ENCODE measurements around the gene LDB2. TPM values are rescaled to one million over a fixed set of nuclear protein-coding genes. Genes with fewer than 3 reads are reported as not detected.

The LDB2 gene
- total RNA-seq, 1 donor from 2014 or later: 360 TPM

DNA sequence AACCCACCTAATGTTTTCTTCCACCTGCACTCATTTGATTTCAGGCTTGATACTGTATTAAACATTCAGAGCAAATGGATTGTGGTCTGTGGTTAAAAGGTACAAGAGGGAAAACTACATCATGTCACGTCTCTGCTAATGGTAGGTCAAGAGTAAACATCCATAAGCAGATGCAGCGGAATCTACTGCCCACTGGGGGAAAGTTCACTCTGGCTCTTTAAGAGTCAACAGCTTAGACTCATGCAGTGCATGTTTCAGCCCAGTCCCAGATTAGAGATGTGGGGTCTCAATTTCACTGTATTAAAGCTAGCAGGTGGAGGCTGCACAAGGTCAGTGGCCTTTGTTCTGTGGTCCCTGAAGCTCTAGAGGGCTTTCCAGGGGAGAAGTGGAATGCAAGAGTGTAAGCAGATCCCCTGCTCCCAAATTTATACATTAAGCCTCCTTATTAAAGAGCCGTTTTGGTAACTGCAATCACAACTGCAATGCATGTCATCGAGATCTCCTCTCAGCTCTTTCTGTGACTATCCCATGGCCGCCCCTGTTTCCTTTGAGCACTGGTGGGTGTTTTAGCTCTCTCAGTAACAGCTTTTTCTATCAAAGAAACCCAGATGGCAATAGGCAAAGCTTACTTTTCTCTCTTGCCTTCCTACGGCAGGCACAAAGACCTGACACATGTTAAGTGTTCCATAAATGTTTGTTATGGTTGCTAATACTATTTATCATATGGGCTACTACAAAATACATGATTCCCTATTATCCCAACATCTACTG is 53.4 kb downstream of the LDB2 start:
- DNase-seq (ENCODE audit: low read depth in 2 of 2): peak in 1 of 2 donors; percentile 42

DNA sequence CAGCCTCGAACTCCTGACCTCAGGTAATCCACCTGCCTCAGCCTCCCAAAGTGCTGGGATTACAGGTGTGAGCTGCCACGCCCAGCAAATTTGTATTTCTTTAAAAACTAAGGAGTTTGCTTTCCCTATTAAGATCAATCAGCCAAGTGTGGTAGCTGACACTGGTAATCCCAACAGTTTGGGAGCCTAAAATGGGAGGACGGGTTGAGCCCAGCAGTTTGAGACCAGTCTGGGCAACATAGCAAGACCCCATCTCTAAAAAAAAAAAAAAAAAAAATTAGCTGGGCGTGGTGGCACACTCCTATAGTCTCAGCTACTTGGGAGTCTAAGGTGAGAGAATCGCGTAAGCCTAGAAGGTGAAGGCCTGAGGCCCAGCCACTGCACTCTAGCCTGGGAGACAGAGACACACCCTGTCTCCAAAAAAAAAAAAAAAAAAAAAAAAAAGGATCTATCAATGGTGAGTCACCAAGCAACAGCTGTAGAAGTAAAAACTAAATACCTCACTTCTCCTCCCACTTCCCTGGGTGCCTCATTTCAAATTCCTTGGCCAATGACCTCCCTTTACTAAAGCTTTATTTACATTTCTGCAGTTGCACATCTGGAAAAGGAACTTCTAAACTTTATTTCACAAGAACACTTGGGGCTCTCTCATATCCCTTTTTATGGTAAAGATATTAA is 54.5 kb downstream of the LDB2 start:
- no peak for DNase-seq (ENCODE audit: low read depth in 2 of 2)

DNA sequence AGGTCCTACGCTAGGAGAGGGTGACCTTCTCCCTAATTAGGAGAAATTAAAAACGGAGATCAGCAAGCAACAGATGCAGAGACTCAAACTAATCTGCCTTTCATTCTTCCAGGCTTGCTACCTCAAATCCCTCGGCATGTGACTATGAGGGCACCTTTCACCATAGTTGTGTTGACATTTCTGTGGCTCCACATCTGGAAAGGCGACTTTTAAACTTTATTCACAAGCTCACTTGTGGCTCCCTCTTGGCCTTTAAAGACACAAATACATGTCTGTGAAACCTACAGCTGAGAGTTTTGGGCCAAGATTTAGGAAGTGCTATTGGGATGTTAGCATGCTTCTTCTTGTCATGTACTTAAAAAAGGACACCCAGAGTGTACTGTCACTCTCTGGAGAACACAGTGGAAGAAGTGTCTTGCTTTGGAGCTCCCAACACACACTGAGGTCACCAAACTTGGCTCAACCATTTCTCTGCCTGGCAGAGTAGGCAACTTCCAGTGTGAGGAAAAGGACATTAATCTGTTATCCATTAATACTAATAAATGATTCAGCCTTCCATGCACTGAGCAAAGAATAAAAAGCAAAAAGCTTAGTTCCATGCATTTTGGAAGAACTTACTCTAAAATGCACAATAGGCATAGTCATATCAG is 60.1 kb downstream of the LDB2 start:
- no peak for DNase-seq (ENCODE audit: low read depth in 2 of 2)

GRCh38 chr4:16837475-16837874 is 61.0 kb downstream of the LDB2 start:
- no peak for DNase-seq (ENCODE audit: low read depth in 2 of 2)

DNA sequence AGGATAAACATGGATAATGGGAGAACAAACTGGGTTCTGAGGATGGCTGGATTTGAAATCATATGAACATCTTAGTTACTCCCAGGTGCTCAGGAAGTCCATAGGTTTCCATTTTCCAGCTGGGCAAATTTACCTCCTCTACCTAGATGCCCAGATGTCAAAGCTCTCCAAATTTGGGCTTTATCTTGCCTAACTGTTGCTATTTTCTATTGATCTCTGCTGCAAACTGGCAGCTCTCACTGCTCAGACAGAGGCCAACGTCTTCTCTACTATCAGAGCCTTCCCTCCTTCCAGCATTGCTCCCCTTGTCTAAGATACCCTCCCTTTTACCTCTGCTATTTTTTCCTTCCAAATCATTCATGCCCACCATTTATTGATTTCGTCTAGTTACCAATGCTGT is 62.1 kb downstream of the LDB2 start:
- DNase-seq (ENCODE audit: low read depth in 2 of 2): no peak

GRCh38 chr4:16835597-16836247 is 62.7 kb downstream of the LDB2 start:
- no peak for DNase-seq (ENCODE audit: low read depth in 2 of 2)

GRCh38 chr4:16834814-16835213 is 63.6 kb downstream of the LDB2 start:
- no peak for DNase-seq (ENCODE audit: low read depth in 2 of 2)

GRCh38 chr4:16833722-16834121 is 64.7 kb downstream of the LDB2 start:
- no peak for DNase-seq (ENCODE audit: low read depth in 2 of 2)

- no peak for DNase-seq (ENCODE audit: low read depth in 2 of 2)
Observed at GRCh38 chr4:16830081-16830480, 68.4 kb downstream of the LDB2 start.

DNA sequence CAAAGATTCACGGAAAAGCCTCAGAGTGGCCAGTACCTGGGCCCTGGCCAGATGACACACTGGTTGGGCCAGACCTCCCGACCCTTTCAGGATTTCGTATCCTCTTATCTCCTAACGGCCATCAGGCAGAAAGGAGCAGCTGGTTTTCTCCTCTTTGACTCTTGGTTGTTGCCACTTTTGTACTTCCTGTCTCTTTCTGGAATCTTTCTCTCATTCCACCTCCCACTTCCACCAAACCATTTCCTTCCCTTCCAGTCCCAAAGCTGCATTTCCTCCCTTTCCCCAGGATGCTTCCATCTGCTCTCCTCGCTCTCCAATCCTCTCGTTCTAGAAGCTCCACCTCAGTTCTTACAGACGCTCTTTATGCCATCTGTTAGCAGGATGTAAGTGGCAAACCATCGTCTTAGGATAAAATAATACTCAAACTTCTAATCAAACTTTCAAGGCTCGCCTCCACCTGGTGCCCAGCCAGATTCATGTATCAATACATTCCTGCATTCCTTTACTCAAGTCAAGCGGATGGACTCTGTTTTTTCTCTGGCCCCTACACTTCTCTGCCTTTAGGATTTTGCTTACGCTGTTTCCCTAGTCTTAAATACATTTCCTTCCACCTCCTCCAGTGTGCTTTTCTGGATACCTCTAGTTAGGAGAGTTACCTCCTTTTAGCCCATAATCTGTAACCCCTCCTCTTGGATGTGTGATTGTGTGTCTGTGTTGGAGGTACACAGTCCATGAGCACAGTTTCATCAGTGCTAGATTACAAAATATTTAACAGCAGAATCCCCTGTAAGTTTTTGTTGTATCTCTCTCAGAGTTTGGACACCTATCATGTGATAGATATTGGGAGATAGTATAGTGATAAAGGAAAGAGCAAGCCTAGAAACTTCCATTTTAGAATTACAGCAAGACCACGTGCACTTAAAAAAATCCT is 70.4 kb downstream of the LDB2 start:
- peak; percentile 38 to 71 for DNase-seq (ENCODE audit: low read depth in 2 of 2)

GRCh38 chr4:16827045-16827444 is 71.4 kb downstream of the LDB2 start:
- no peak for DNase-seq (ENCODE audit: low read depth in 2 of 2)

DNA sequence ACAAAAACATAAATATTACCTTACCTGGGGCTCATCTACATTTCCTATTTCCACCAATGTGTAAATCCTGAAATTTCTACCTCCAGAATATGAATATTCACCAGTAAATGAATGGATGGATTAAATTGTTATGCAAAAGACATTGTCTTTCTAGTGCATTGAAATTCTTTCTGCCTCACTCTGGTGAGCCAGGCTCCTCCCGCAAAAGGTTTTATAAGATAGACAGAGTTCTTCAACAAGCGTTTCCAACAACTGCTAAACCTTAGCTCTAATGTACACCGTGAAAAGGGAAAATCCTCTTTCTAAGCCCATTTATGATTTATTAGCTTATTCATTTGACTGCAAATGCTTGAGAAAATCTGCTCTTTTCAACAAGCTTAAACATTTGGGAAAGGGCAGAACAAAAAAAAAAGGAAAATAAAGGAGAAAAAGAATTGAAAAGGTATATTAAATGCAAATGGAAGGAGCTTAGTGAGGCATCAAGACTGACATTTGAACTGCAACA is 72.0 kb downstream of the LDB2 start:
- DNase-seq (ENCODE audit: low read depth in 2 of 2): no peak

GRCh38 chr4:16824278-16824806 is 74.1 kb downstream of the LDB2 start:
- no peak for DNase-seq (ENCODE audit: low read depth in 2 of 2)

- peak; percentile 72 to 92 for DNase-seq (ENCODE audit: low read depth in 2 of 2)
Observed at GRCh38 chr4:16820329-16820728, 78.1 kb downstream of the LDB2 start.

DNA sequence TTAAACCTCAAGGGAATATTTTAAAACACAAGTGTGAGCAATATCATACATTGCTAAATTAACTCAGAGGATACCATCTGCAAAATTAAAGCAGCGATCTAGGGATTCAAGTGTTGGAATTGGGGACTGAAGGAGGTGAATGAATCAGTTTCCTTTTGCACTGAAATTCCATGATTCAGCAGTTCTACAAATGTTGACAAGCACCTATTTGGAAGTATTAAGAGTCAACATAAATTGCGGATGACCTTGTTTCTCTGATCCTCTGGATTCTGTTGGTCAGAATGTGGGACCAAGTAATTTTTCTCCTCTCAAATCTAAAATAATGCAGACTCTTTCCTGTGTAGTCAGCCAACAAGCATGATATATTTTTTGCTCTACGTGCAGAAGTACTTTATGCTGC is 78.8 kb downstream of the LDB2 start:
- DNase-seq (ENCODE audit: low read depth in 2 of 2): peak; percentile 12 to 46

DNA sequence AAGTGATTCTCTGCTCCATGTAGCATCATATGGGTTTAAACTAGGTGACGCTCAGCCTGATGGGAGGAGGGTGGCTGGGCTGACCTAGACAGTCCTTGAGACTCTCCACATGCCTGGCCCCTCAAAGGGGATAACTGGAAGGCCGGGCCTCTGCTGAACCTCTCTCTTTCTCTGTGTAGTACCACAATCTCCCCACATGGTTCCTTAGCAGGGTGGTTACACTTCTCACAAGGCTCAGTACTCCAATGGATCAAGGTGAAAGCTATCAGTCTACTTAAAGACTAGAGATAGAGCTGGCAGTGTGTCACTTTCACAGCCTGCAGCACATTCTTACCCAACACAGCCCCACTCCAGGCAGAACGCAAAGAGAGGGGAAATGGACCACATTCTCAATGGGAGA is 80.4 kb downstream of the LDB2 start:
- DNase-seq (ENCODE audit: low read depth in 2 of 2): no peak

GRCh38 chr4:16817286-16817685 is 81.2 kb downstream of the LDB2 start:
- DNase-seq (ENCODE audit: low read depth in 2 of 2): no peak

DNA sequence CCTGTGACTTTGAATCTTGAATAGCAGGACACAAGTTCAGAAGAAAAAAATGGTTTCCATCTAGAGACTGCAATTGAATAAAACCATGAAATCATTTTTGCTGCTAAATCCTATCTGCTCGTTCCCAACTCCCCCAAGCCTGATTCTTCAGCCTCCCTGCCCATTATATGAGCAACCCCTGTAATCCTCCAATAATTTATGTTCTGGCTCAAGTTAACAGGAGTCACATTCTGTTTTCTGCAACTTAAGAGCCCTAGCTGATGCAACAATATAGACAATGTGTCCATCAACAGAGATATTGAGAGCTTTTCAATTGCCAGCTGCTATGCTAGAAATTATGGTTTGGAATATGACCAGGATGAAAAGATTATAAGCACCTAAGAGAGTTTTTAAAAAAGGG is 84.1 kb downstream of the LDB2 start:
- DNase-seq (ENCODE audit: low read depth in 2 of 2): no peak

DNA sequence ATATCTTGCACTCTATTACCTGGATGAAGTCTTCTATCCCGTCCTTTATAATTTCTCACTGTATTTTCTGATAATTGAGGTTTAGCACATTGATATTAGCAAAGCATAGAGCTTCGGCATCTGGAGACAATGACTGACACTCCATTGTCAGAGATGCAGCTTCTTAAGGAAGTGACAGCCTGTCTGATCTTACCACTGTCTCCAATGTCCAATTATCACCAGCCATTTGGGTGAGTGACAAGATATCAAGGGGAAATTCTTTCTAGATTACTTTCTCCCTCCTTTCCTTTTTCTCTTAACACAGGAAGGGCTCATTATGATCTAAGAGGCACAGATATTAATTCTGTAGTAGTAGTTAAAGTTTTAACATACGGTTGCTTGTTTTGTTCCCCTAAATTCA is 86.4 kb downstream of the LDB2 start:
- DNase-seq (ENCODE audit: low read depth in 2 of 2): peak in 1 of 2 donors; percentile 32

- no peak for DNase-seq (ENCODE audit: low read depth in 2 of 2)
Observed at GRCh38 chr4:16809943-16810342, 88.5 kb downstream of the LDB2 start.

GRCh38 chr4:16809064-16809463 is 89.4 kb downstream of the LDB2 start:
- no peak for DNase-seq (ENCODE audit: low read depth in 2 of 2)
